Right atrium auricular region (tissue), 2 donors: Measurements from ENCODE around the gene PRDM16. TPM values are rescaled to one million over a fixed set of nuclear protein-coding genes. Genes with fewer than 3 reads are reported as not detected.

Experiments
- DNase-seq: peaks from one replicate; pipeline ENCODE4 v3.0.0-alpha.2; 2019; ENCODE audit warnings: low spot score
- H3K27ac ChIP-seq, 2 donors: fragments of 200-600 bp; sonication (generic); 1 replicate in 1 of 2; 2 replicates in 1 of 2; pipeline ENCODE4 v1.5.1; 2016 to 2019
- H3K27me3 ChIP-seq, 2 donors: fragments of 200-600 bp; sonication (generic); one replicate each; pipeline versions ENCODE4 v1.5.1 to v1.6.0; 2017 to 2019
- H3K36me3 ChIP-seq: fragments of 200-600 bp; sonication (generic); one replicate; pipeline ENCODE4 v1.5.1; 2016
- H3K4me1 ChIP-seq, 2 donors: fragments of 200-600 bp; sonication (generic); one replicate each; pipeline versions ENCODE4 v1.5.1 to v1.6.0; 2017 to 2019
- H3K4me3 ChIP-seq, 2 donors: fragments of 200-600 bp; sonication (generic); 1 replicate in 1 of 2; 2 replicates in 1 of 2; pipeline ENCODE4 v1.5.1; 2017 to 2019; ENCODE audit warnings: mild to moderate bottlenecking in 1 of 2, moderate library complexity in 1 of 2
- H3K9me3 ChIP-seq, 2 donors: fragments of 200-600 bp; sonication (generic); one replicate each; pipeline ENCODE4 v1.5.1; 2019
- total RNA-seq, 2 donors: library from RNA; depleted of rRNA; stranded (reverse); fragments of >200 nt; gene quantifications; one replicate each; pipeline ENCODE4 v1.1.0, GENCODE V29; 2016
- TF ChIP-seq, protein P1 (sequence below), 2 donors: fragments of 200-600 bp; sonication (generic); IDR thresholded peaks; one replicate each; pipeline ENCODE4 v1.5.1; 2019; ENCODE audit warnings: antibody characterized with exemption in 2 of 2

PRDM16 gene
- total RNA-seq, 2 donors from 2014 or later = 0.22 to 3.3 TPM

DNA sequence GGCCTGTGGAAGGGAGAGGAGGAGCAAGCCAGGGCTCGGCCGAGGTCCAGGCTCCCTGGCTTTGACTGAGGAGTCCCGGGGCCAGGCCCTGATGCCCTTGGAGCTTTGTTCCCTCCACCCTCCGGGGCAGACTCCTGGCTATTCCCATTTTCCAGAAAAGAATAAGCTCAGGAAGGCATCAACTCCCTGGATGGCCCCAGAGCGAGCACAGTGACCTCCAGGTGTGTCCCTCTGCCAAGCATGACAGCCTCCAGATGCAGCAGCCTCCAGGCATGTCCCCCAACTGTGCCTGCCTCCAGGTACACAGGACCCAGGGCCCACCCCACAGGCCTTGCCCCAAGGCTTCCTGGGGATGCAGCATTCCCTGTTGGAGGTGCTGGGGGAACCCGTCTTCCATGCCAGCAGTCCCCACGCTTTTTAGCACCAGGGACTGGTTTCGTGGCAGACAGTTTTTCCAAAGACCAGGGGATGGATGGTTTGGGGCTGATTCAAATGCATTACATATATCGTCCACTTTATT is 369.7 kb downstream of the PRDM16 start:
- no peaks in the 10 kb centered on the region for H3K27me3 ChIP-seq
- no peak for DNase-seq
- TF ChIP-seq, protein P1, sequence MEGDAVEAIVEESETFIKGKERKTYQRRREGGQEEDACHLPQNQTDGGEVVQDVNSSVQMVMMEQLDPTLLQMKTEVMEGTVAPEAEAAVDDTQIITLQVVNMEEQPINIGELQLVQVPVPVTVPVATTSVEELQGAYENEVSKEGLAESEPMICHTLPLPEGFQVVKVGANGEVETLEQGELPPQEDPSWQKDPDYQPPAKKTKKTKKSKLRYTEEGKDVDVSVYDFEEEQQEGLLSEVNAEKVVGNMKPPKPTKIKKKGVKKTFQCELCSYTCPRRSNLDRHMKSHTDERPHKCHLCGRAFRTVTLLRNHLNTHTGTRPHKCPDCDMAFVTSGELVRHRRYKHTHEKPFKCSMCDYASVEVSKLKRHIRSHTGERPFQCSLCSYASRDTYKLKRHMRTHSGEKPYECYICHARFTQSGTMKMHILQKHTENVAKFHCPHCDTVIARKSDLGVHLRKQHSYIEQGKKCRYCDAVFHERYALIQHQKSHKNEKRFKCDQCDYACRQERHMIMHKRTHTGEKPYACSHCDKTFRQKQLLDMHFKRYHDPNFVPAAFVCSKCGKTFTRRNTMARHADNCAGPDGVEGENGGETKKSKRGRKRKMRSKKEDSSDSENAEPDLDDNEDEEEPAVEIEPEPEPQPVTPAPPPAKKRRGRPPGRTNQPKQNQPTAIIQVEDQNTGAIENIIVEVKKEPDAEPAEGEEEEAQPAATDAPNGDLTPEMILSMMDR (IDR thresholded peaks at IDR 0.05) = no peak
- H3K36me3 ChIP-seq = no peaks in the 10 kb centered on the region
- no peak overlapping the region for H3K4me3 ChIP-seq
- H3K27ac ChIP-seq = no peak overlapping the region
- H3K9me3 ChIP-seq = no peaks in the 10 kb centered on the region
- no peaks in the 10 kb centered on the region for H3K4me1 ChIP-seq

DNA sequence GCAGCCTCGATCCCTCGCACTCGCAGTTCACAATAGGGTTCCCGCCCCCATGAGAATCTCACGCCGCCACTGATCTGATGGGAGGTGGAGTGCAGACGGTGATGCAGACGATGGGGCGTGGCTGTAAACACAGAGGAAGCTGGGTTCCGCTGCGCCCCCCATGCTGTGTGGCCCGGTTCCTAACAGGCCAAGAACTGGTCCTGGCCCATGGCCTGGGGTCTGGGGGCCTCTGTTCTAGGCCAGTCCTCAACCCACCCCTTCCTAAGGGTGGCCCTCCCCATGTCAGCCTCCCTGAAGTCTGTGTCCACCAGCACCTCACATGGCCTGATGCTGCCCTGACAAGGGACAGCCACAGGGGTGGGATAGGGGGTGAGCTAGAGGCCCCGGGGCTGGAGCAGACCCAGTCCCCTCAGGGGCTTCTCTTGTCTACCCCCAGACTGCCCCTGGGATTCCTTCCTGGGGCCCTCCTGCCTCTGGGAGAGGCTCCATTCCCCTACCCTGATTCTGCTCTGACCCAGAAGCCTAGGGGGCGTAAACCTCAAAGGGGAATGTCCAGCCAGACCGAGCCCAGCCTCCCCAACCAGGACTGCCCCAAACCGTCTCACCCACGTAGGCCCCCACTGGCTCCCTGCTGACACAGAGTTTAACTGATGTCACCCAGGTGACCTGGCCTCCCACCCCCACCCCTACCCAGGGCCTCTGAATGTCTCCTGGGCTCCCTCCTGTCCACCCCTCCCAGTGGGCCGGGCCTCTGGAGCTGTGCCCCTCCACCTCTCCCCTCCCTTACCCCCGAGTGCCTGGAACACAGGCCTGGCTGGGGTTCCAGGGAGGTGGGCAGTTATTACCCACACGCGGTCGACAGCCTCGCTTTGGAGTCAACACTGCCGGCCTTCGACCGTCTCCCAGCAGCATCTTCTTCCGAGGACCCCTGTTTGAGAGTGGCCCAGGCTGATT is 370.6 kb downstream of the PRDM16 start:
- H3K27me3 ChIP-seq = no peaks in the 10 kb centered on the region
- DNase-seq = no peak
- no peaks in the 10 kb centered on the region for H3K4me1 ChIP-seq
- H3K4me3 ChIP-seq = no peak overlapping the region
- H3K27ac ChIP-seq = no peak overlapping the region
- no peaks in the 10 kb centered on the region for H3K9me3 ChIP-seq
- H3K36me3 ChIP-seq = no peaks in the 10 kb centered on the region
- TF ChIP-seq, protein P1 (IDR thresholded peaks at IDR 0.05) = no peak

- DNase-seq = no peak
- Histone ChIP-seq H3K4me3 (no peak overlapping the region), H3K27me3 (no peaks in the 10 kb centered on the region), H3K36me3 (no peaks in the 10 kb centered on the region), H3K4me1 (no peaks in the 10 kb centered on the region), H3K9me3 (no peaks in the 10 kb centered on the region), H3K27ac (no peak overlapping the region)
- TF ChIP-seq, protein P1 (IDR thresholded peaks at IDR 0.05) = no peak
Measured at GRCh38 chr1:3440300-3440681, 371.3 kb downstream of the PRDM16 start.

DNA sequence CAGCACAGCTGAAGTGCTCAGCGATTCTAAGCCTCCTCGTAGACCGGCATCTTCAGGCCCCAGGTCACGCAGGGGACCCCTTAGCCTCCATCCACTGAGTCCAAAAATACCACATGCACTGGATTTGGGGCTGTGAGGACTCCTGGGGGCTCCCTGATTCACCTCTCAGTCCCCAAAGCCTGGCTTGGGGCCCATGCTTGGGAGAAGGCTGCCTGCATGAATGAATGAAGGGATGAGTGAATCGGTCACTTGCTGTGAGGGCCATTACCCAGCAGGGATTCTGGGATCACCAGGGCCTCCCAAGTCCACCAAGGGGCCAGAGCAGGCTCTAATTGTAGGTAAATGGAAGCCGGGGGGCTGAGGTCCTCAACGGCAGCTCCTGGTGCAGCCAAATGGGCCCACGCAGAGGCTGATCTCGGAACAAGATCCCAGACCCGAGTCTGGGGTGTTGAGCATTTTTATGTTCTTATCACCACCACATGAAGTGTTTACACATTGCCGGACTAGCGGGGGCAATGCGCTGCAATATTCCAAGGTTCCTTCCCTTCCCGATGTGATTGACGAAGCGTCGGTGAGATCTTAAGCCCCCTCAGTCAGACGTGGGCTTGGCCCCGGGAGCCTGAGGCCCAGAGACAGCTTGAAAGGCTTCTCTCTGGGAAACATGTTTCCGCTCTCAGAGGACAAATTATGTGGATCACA is 371.9 kb downstream of the PRDM16 start:
- no peaks in the 10 kb centered on the region for H3K4me1 ChIP-seq
- no peaks in the 10 kb centered on the region for H3K36me3 ChIP-seq
- no peak for DNase-seq
- H3K27me3 ChIP-seq = no peaks in the 10 kb centered on the region
- H3K27ac ChIP-seq = no peak overlapping the region
- H3K9me3 ChIP-seq = no peaks in the 10 kb centered on the region
- TF ChIP-seq, protein P1 (IDR thresholded peaks at IDR 0.05) = no peak
- no peak overlapping the region for H3K4me3 ChIP-seq

DNA sequence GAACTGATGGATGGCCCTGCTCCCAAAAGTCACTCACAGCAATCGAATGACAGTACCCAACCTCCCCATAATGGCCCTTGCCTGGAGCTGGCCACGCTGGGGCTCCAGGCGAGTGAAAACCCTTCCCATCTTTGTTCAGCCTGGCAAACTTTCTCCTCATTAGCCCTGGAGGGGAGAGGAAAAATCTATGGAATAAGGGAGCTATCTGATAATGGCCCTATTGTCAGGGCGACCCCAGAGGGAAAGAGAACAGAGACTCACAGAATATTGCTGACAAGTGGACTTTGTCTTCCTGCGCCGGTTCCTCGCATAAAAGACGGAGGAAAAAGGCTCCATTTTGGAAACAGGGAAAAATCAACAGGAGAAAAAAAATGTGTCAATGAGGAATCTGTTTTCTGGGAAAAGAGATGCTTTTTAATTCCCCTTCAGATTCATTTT is 372.4 kb downstream of the PRDM16 start:
- Histone ChIP-seq H3K4me1 (no peaks in the 10 kb centered on the region), H3K27ac (no peak overlapping the region), H3K4me3 (no peak overlapping the region), H3K9me3 (no peaks in the 10 kb centered on the region), H3K27me3 (no peaks in the 10 kb centered on the region), H3K36me3 (no peaks in the 10 kb centered on the region)
- TF ChIP-seq, protein P1 (IDR thresholded peaks at IDR 0.05) = no peak
- no peak for DNase-seq
